ENCODE data around the gene ZNF598.

The ZNF598 gene

DNA sequence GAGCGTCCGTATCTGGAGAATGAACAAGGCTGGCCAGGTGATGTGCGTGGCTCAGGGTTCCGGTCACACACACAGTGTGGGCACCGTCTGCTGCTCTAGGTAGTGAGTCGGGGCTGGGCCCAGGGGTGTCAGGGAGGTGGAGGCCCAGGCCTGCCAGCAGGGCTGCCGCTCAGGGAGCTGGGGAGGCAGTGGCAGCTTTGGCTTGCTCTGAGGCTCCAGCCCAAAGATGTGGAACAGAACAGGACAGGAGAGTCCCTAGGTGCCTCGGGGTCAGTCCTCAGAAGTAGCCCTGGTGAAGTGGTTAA is 33.5 kb downstream of the ZNF598 start:
- Histone ChIP-seq H3K36me3 (ENCODE audit: control insufficient read depth in 2 of 2, insufficient read depth in 2 of 2, low read length in 2 of 2) (peaks cover 37 to 38% of the 10 kb centered on the region in 2 donors), H3K4me1 (ENCODE audit: control insufficient read depth in 2 of 2, insufficient read depth in 2 of 2, low read length in 2 of 2) (peaks cover 25 to 31% of the 10 kb centered on the region in 2 donors), H3K9me3 (ENCODE audit: control insufficient read depth in 2 of 2, low read length in 2 of 2) (no peaks in the 10 kb centered on the region), H3K9ac (ENCODE audit: low read depth in 1 of 2, low read length in 2 of 2) (no peak overlapping the region), H3K4me3 (ENCODE audit: low read length in 2 of 2) (no peak overlapping the region), H3K27me3 (ENCODE audit: control insufficient read depth in 2 of 2, insufficient read depth in 2 of 2, low read length in 2 of 2) (peaks cover 0 to 8% of the 10 kb centered on the region in 2 donors), H3K27ac (ENCODE audit: low read depth in 2 of 2, low read length in 2 of 2) (no peak overlapping the region)

DNA sequence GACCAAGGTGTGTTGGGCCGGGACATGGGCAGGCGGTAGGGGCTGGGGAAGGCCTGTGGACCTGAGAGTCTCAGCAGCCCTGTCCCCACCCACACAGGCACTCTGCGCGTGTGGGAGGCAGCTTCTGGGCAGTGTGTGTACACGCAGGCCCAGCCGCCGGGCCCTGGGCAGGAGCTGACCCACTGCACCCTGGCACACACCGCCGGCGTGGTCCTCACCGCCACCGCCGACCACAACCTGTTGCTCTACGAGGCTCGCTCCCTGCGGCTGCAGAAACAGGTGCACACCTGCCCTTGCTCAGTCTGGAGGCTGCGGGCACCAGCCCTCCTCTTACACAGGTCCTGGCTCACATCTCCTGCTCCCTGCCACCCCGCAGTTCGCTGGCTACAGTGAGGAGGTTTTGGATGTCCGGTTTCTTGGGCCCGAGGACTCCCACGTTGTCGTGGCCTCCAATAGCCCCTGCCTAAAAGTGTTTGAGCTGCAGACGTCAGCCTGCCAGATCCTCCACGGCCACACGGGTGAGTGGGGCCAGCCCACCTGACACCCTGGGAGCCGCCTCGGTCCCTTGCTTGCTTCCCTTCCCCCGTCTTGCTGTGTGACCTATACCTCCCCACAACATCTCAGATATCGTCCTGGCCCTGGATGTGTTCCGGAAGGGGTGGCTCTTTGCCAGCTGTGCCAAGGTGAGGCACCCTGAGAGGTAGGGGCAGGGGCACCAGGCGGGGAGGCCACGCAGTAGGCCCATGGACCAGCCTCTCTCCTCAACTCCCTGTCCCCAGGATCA is 34.0 kb downstream of the ZNF598 start:
- Histone ChIP-seq H3K36me3 (ENCODE audit: control insufficient read depth in 2 of 2, insufficient read depth in 2 of 2, low read length in 2 of 2) (peaks cover 37 to 38% of the 10 kb centered on the region in 2 donors), H3K27me3 (ENCODE audit: control insufficient read depth in 2 of 2, insufficient read depth in 2 of 2, low read length in 2 of 2) (peaks cover 0 to 3% of the 10 kb centered on the region in 2 donors)

GRCh38 chr16:1974157-1975070 is 35.2 kb downstream of the ZNF598 start:
- Histone ChIP-seq H3K9ac (ENCODE audit: low read depth in 1 of 2, low read length in 2 of 2) (no peak overlapping the region), H3K27ac (ENCODE audit: low read depth in 2 of 2, low read length in 2 of 2) (no peak overlapping the region), H3K27me3 (ENCODE audit: control insufficient read depth in 2 of 2, insufficient read depth in 2 of 2, low read length in 2 of 2) (no peaks in the 10 kb centered on the region), H3K4me3 (ENCODE audit: low read length in 2 of 2) (no peak overlapping the region), H3K9me3 (ENCODE audit: control insufficient read depth in 2 of 2, low read length in 2 of 2) (no peaks in the 10 kb centered on the region), H3K36me3 (ENCODE audit: control insufficient read depth in 2 of 2, insufficient read depth in 2 of 2, low read length in 2 of 2) (peaks cover 37 to 38% of the 10 kb centered on the region in 2 donors), H3K4me1 (ENCODE audit: control insufficient read depth in 2 of 2, insufficient read depth in 2 of 2, low read length in 2 of 2) (peaks cover 17 to 18% of the 10 kb centered on the region in 2 donors)

More for the DNA sequence above, 34.0 kb downstream of the ZNF598 start:
- no peak overlapping the region for H3K4me3 ChIP-seq (ENCODE audit: low read length in 2 of 2)
- no peak overlapping the region for H3K9ac ChIP-seq (ENCODE audit: low read depth in 1 of 2, low read length in 2 of 2)
- no peaks in the 10 kb centered on the region for H3K9me3 ChIP-seq (ENCODE audit: control insufficient read depth in 2 of 2, low read length in 2 of 2)
- H3K4me1 ChIP-seq (ENCODE audit: control insufficient read depth in 2 of 2, insufficient read depth in 2 of 2, low read length in 2 of 2) = peaks cover 24 to 30% of the 10 kb centered on the region in 2 donors
- H3K27ac ChIP-seq (ENCODE audit: low read depth in 2 of 2, low read length in 2 of 2) = no peak overlapping the region

GRCh38 chr16:1973461-1974156 is 36.0 kb downstream of the ZNF598 start:
- Histone ChIP-seq H3K27me3 (ENCODE audit: control insufficient read depth in 2 of 2, insufficient read depth in 2 of 2, low read length in 2 of 2) (no peaks in the 10 kb centered on the region), H3K4me3 (ENCODE audit: low read length in 2 of 2) (no peak overlapping the region), H3K4me1 (ENCODE audit: control insufficient read depth in 2 of 2, insufficient read depth in 2 of 2, low read length in 2 of 2) (peaks cover 14% of the 10 kb centered on the region in 2 donors), H3K9me3 (ENCODE audit: control insufficient read depth in 2 of 2, low read length in 2 of 2) (no peaks in the 10 kb centered on the region), H3K27ac (ENCODE audit: low read depth in 2 of 2, low read length in 2 of 2) (no peak overlapping the region), H3K36me3 (ENCODE audit: control insufficient read depth in 2 of 2, insufficient read depth in 2 of 2, low read length in 2 of 2) (peaks cover 37 to 38% of the 10 kb centered on the region in 2 donors), H3K9ac (ENCODE audit: low read depth in 1 of 2, low read length in 2 of 2) (no peak overlapping the region)

DNA sequence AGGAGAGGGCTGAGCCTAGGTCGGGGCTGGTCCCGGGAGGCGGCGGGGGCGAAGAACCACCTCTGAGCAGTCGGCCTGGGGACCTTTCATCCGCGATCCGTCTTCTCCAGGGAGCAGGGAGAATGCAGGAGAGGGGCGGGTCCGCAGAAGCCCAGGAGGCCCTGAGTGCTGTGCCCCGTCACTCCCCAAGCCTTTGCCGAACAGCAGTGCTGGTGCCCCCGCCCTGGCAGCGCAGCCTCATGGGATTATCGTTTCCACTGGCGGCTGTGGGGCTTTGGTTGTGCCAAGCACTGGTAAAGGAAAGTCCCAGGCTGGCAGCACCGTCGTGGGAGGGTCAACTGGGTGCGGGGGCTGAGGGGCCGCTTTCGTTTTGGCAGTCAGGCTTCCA is 37.1 kb downstream of the ZNF598 start:
- peaks cover 11 to 12% of the 10 kb centered on the region in 2 donors for H3K4me1 ChIP-seq (ENCODE audit: control insufficient read depth in 2 of 2, insufficient read depth in 2 of 2, low read length in 2 of 2)
- no peaks in the 10 kb centered on the region for H3K27me3 ChIP-seq (ENCODE audit: control insufficient read depth in 2 of 2, insufficient read depth in 2 of 2, low read length in 2 of 2)
- H3K27ac ChIP-seq (ENCODE audit: low read depth in 2 of 2, low read length in 2 of 2) = peak overlapping the region in 1 of 2 donors; percentile 99
- peak overlapping the region; percentile 68 to 87 for H3K9ac ChIP-seq (ENCODE audit: low read depth in 1 of 2, low read length in 2 of 2)
- H3K36me3 ChIP-seq (ENCODE audit: control insufficient read depth in 2 of 2, insufficient read depth in 2 of 2, low read length in 2 of 2) = peaks cover 28 to 29% of the 10 kb centered on the region in 2 donors
- no peaks in the 10 kb centered on the region for H3K9me3 ChIP-seq (ENCODE audit: control insufficient read depth in 2 of 2, low read length in 2 of 2)
- peak overlapping the region; percentile 77 to 87 for H3K4me3 ChIP-seq (ENCODE audit: low read length in 2 of 2)

- Histone ChIP-seq H3K27ac (ENCODE audit: low read depth in 2 of 2, low read length in 2 of 2) (peak within 1 kb of the TSS; percentile 92 to 99), H3K9ac (ENCODE audit: low read depth in 1 of 2, low read length in 2 of 2) (peak within 1 kb of the TSS; percentile 87 to 95), H3K4me1 (ENCODE audit: control insufficient read depth in 2 of 2, insufficient read depth in 2 of 2, low read length in 2 of 2) (peaks cover 11 to 12% of the 10 kb centered on the region in 2 donors), H3K9me3 (ENCODE audit: control insufficient read depth in 2 of 2, low read length in 2 of 2) (no peaks in the 10 kb centered on the region), H3K27me3 (ENCODE audit: control insufficient read depth in 2 of 2, insufficient read depth in 2 of 2, low read length in 2 of 2) (no peaks in the 10 kb centered on the region), H3K4me3 (ENCODE audit: low read length in 2 of 2) (peak within 1 kb of the TSS; percentile 77 to 87), H3K36me3 (ENCODE audit: control insufficient read depth in 2 of 2, insufficient read depth in 2 of 2, low read length in 2 of 2) (peaks cover 25 to 27% of the 10 kb centered on the region in 2 donors)
These were observed 37.7 kb downstream of the ZNF598 start, which contains the start of gene TBL3 for GRCh38 chr16:1971796-1972489. TSS of gene TBL3 (plus strand) at chr16:1972053. CDS start at chr16:1972165, 112 bp downstream.

- Histone ChIP-seq H3K27ac (ENCODE audit: low read depth in 2 of 2, low read length in 2 of 2) (no peak overlapping the region), H3K36me3 (ENCODE audit: control insufficient read depth in 2 of 2, insufficient read depth in 2 of 2, low read length in 2 of 2) (peaks cover 0 to 3% of the 10 kb centered on the region in 2 donors), H3K27me3 (ENCODE audit: control insufficient read depth in 2 of 2, insufficient read depth in 2 of 2, low read length in 2 of 2) (no peaks in the 10 kb centered on the region), H3K4me1 (ENCODE audit: control insufficient read depth in 2 of 2, insufficient read depth in 2 of 2, low read length in 2 of 2) (peaks cover 27% of the 10 kb centered on the region in 2 donors), H3K9me3 (ENCODE audit: control insufficient read depth in 2 of 2, low read length in 2 of 2) (no peaks in the 10 kb centered on the region), H3K4me3 (ENCODE audit: low read length in 2 of 2) (no peak overlapping the region), H3K9ac (ENCODE audit: low read depth in 1 of 2, low read length in 2 of 2) (no peak overlapping the region)
These were observed 41.3 kb downstream of the ZNF598 start for GRCh38 chr16:1968146-1968953.

- peak within 1 kb of the TSS; percentile 88 to 97 for H3K27ac ChIP-seq (ENCODE audit: low read depth in 2 of 2, low read length in 2 of 2)
These were observed 43.2 kb downstream of the ZNF598 start, which contains the start of gene RNF151 for GRCh38 chr16:1966460-1966859. TSS of gene RNF151 (plus strand) at chr16:1966856. CDS start at chr16:1966882, 26 bp downstream.

More at GRCh38 chr16:1966460-1966859, 43.2 kb downstream of the ZNF598 start, which contains the start of gene RNF151:
- Histone ChIP-seq H3K27me3 (ENCODE audit: control insufficient read depth in 2 of 2, insufficient read depth in 2 of 2, low read length in 2 of 2) (no peaks in the 10 kb centered on the region), H3K9ac (ENCODE audit: low read depth in 1 of 2, low read length in 2 of 2) (peak within 1 kb of the TSS; percentile 85 to 96), H3K36me3 (ENCODE audit: control insufficient read depth in 2 of 2, insufficient read depth in 2 of 2, low read length in 2 of 2) (peaks cover 14 to 16% of the 10 kb centered on the region in 2 donors), H3K9me3 (ENCODE audit: control insufficient read depth in 2 of 2, low read length in 2 of 2) (no peaks in the 10 kb centered on the region), H3K4me3 (ENCODE audit: low read length in 2 of 2) (peak within 1 kb of the TSS; percentile 64 to 87), H3K4me1 (ENCODE audit: control insufficient read depth in 2 of 2, insufficient read depth in 2 of 2, low read length in 2 of 2) (peaks cover 23 to 25% of the 10 kb centered on the region in 2 donors)
